Heart left ventricle (tissue), 13 donors: ENCODE data around the gene SORL1-AS1.

ENCODE experiments used
- POLR2A ChIP-seq, 2 donors: fragments of 450-650 bp; IDR thresholded peaks; one replicate each; pipeline ENCODE4 v1.6.1; 2017; ENCODE audit warnings: antibody characterized with exemption in 2 of 2, mild to moderate bottlenecking in 2 of 2, moderate library complexity in 2 of 2
- TF ChIP-seq, protein P1 (sequence below), 12 donors: fragments of 200-600 bp; sonication (generic) in 4 of 12; IDR thresholded peaks; one replicate each; pipeline versions ENCODE4 v1.5.0 to v1.8.0; 2018 to 2022; ENCODE audit warnings: antibody characterized with exemption in 12 of 12, mild to moderate bottlenecking in 5 of 12
- donor health status: ischemic (EF 13 %, LVEDD 7.1; RV severe dilation, severe dysfunction).
- donor health status: DM: no; HTN: yes; CAD: no.
- donor health status: DM: no; HTN: no; CAD: no.
- donor health status: ischemic (EF 25% LVEDD 6.9; RV normal size, moderate dysfunction).
- donor health status: ischemic (EF 25% LVEDD 5.7; RV mildly dilated, moderate dysfunction).
- donor health status: ischemic (EF 35%, LVEDD 5.7; RV mildly dilated, moderate dysfunction).
- donor health status: nonischemic (EF 11% LVEDD 7.7; RV severe dilation, severe dysfunction).
- donor health status: DM: yes; HTN: yes; CAD: no.
- donor health status: PGD.
- donor health status: ischemic (EF 29% LVEDD 5.4; RV normal size, mild dysfunction).
- donor health status: nonischemic (EF 23%, LVEDD 6.1; RV moderate dilation, normal function).

DNA sequence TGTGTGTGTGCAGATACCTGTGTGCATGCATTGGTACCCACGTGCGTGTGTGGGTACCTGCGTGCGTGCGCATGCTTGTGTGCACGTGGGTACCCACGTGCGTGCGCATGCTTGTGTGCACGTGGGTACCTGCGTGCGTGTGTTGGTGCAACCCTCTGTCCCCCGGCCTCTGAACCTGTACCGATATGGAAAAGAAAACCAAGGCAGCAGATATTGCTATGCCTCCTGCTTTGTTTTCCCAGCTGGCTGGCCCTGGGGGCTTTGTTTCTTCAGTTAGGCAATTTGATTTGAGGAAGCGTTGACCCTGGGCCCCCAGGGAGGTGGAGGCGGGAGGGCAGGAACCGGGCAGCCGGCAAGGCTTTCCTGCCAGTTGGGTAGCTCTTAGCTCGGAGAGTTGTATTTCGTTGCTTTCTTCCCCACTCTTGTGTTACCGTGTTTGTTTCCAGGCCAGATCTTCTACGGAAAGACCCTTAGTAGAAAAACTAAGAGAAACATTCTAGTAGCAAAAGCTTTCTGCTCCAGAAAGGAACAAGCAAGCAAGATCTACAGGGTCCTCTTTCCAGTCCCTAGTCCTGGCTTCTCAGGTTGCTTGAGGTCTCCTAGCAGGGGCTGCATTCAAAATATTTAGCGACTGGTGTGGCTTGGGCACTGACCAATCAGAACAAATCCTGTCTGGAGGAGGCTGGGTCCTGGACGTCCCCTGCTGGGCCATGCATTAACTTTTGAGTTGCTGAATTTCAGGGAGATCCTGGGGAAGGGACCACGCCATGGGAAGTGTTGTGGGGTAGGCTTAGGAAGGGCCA is 26.3 kb upstream of the SORL1-AS1 start:
- TF ChIP-seq POLR2A (IDR thresholded peaks at IDR 0.05): no peak
- TF ChIP-seq, protein P1, sequence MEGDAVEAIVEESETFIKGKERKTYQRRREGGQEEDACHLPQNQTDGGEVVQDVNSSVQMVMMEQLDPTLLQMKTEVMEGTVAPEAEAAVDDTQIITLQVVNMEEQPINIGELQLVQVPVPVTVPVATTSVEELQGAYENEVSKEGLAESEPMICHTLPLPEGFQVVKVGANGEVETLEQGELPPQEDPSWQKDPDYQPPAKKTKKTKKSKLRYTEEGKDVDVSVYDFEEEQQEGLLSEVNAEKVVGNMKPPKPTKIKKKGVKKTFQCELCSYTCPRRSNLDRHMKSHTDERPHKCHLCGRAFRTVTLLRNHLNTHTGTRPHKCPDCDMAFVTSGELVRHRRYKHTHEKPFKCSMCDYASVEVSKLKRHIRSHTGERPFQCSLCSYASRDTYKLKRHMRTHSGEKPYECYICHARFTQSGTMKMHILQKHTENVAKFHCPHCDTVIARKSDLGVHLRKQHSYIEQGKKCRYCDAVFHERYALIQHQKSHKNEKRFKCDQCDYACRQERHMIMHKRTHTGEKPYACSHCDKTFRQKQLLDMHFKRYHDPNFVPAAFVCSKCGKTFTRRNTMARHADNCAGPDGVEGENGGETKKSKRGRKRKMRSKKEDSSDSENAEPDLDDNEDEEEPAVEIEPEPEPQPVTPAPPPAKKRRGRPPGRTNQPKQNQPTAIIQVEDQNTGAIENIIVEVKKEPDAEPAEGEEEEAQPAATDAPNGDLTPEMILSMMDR (IDR thresholded peaks at IDR 0.05): no peak
